IMR-90 (cell line): ENCODE results near the gene PDE6A. TPM values are rescaled to one million over a fixed set of nuclear protein-coding genes. Genes with fewer than 3 reads are reported as not detected.

Experiments
- ATAC-seq: fragments of 200-7000 bp; cut with Tn5 transposase; 2 replicates; pipeline ENCODE4 v1.9.1; 2020; ENCODE audit warnings: low read depth, mild to moderate bottlenecking, moderate library complexity
- BruUV-seq: library from RNA; stranded (reverse); fragments of 400-500 nt; replicated peaks from 2 replicates; lab custom pipeline; 2021; lab: Mats Ljungman, UMichigan
- CTCF ChIA-PET: fragments of 300-600 bp; formaldehyde crosslinking; extraction: SDS; loops from one replicate; lab custom pipeline; 2021; ENCODE audit warnings: antibody characterized with exemption; lab: Yijun Ruan, JAX
- POLR2A ChIA-PET: fragments of 300-600 bp; sonication (Branson Sonifier 250); formaldehyde crosslinking; loops from one replicate; lab custom pipeline; 2022; ENCODE audit warnings: antibody characterized with exemption; ENCODE audit not compliant: unreplicated experiment; lab: Charles Lee
- DNase-seq: peaks from one replicate; pipeline ENCODE4 v3.0.0; 2013
- H2AFZ ChIP-seq: replicated peaks from 2 replicates; pipeline ENCODE3; 2013; ENCODE audit warnings: low read length, mild to moderate bottlenecking; ENCODE audit not compliant: poor library complexity
- H2AK5ac ChIP-seq: 2 replicates; pipeline ENCODE4 v1.6.1; 2013; ENCODE audit warnings: low read depth, low read length, inconsistent platforms
- H2AK9ac ChIP-seq: replicated peaks from 2 replicates; pipeline ENCODE3; 2013; ENCODE audit warnings: mild to moderate bottlenecking, low read depth, low read length, moderate library complexity; ENCODE audit not compliant: poor library complexity
- H2BK120ac ChIP-seq: 2 replicates; pipeline ENCODE4 v1.6.1; 2013; ENCODE audit warnings: low read depth, low read length, inconsistent platforms
- H2BK15ac ChIP-seq: 3 replicates; pipeline ENCODE4 v1.6.1; 2013; ENCODE audit warnings: low read depth, low read length, inconsistent platforms
- H2BK20ac ChIP-seq: 2 replicates; pipeline ENCODE4 v1.6.1; 2013; ENCODE audit warnings: low read depth, mild to moderate bottlenecking, inconsistent platforms, low read length, moderate library complexity
- H2BK5ac ChIP-seq: 2 replicates; pipeline ENCODE4 v1.6.1; 2013; ENCODE audit warnings: mild to moderate bottlenecking, low read depth, low read length, inconsistent platforms; ENCODE audit not compliant: poor library complexity, severe bottlenecking
- H3K14ac ChIP-seq: replicated peaks from 2 replicates; pipeline ENCODE4 v1.6.1; 2013; ENCODE audit warnings: low read depth, low read length, inconsistent platforms
- H3K18ac ChIP-seq: 2 replicates; pipeline ENCODE4 v1.6.1; 2013; ENCODE audit warnings: low read depth, low read length, control low read depth
- H3K23ac ChIP-seq: 2 replicates; pipeline ENCODE4 v1.6.1; 2013; ENCODE audit warnings: low read depth, low read length, inconsistent platforms
- H3K27ac ChIP-seq: 2 replicates; pipeline ENCODE4 v1.5.1; 2013; ENCODE audit warnings: mild to moderate bottlenecking, control low read depth, low read length; ENCODE audit not compliant: insufficient read depth
- H3K27me3 ChIP-seq: 2 replicates; pipeline ENCODE4 v1.6.1; 2013; ENCODE audit warnings: low read length; ENCODE audit not compliant: control insufficient read depth, insufficient read depth
- H3K36me3 ChIP-seq: 2 replicates; pipeline ENCODE4 v1.6.1; 2013; ENCODE audit warnings: low read length, mixed read lengths; ENCODE audit not compliant: control insufficient read depth, insufficient read depth
- H3K4ac ChIP-seq: 2 replicates; pipeline ENCODE4 v1.6.1; 2013; ENCODE audit warnings: low read depth, low read length, inconsistent platforms
- H3K4me1 ChIP-seq: 2 replicates; pipeline ENCODE4 v1.6.1; 2013; ENCODE audit warnings: low read length, mixed read lengths; ENCODE audit not compliant: control insufficient read depth, insufficient read depth
- H3K4me2 ChIP-seq: 2 replicates; pipeline ENCODE4 v1.6.1; 2013; ENCODE audit warnings: low read depth, mild to moderate bottlenecking, control low read depth, low read length, moderate library complexity
- H3K4me3 ChIP-seq: 2 replicates; pipeline ENCODE4 v1.5.1; 2013; ENCODE audit warnings: low read depth, mild to moderate bottlenecking, control low read depth, low read length, moderate library complexity; ENCODE audit not compliant: insufficient read depth
- H3K56ac ChIP-seq: 2 replicates; pipeline ENCODE4 v1.6.1; 2013; ENCODE audit warnings: low read length, inconsistent platforms; ENCODE audit not compliant: insufficient read depth; ENCODE audit errors: extremely low read depth
- H3K79me1 ChIP-seq, 2 experiments: 2 replicates each; pipeline ENCODE4 v1.6.1; 2013; ENCODE audit warnings: low read length in 2 of 2, inconsistent platforms in 1 of 2, low read depth in 1 of 2
- H3K9ac ChIP-seq: 2 replicates; pipeline ENCODE4 v1.6.1; 2013; ENCODE audit warnings: low read depth, low read length, control low read depth
- H3K9me1 ChIP-seq: 2 replicates; pipeline ENCODE4 v1.6.1; 2013; ENCODE audit warnings: low read length, inconsistent platforms; ENCODE audit not compliant: insufficient read depth
- H3K9me3 ChIP-seq: 2 replicates; pipeline ENCODE4 v1.6.1; 2013; ENCODE audit warnings: low read length; ENCODE audit not compliant: control insufficient read depth, insufficient read depth
- H4K20me1 ChIP-seq: 2 replicates; pipeline ENCODE4 v1.6.1; 2013; ENCODE audit warnings: low read length, inconsistent platforms; ENCODE audit not compliant: insufficient read depth
- H4K5ac ChIP-seq: 2 replicates; pipeline ENCODE4 v1.6.1; 2013; ENCODE audit warnings: mild to moderate bottlenecking, low read depth, low read length, control low read depth
- H4K8ac ChIP-seq, 2 experiments: 2 replicates each; pipeline ENCODE4 v1.6.1; 2013; ENCODE audit warnings: low read depth in 2 of 2, low read length in 2 of 2, control low read depth in 1 of 2, inconsistent platforms in 1 of 2
- H4K91ac ChIP-seq: 2 replicates; pipeline ENCODE4 v1.6.1; 2013; ENCODE audit warnings: low read depth, low read length, inconsistent platforms; ENCODE audit not compliant: insufficient read depth
- BHLHE40 ChIP-seq: fragments of 150-350 bp; IDR thresholded peaks from 2 replicates; pipeline ENCODE4 v1.6.1; 2016; ENCODE audit warnings: mild to moderate bottlenecking, low read depth, low read length
- CEBPB ChIP-seq: IDR thresholded peaks from 2 replicates; pipeline ENCODE4 v1.6.1; 2012; ENCODE audit warnings: low read depth, low read length, improper control_type of control experiment
- CHD1 ChIP-seq: IDR thresholded peaks from 2 replicates; pipeline ENCODE4 v1.6.1; 2012; ENCODE audit warnings: low read depth, low read length, improper control_type of control experiment
- CTCF ChIP-seq: conservative IDR thresholded peaks from 2 replicates; pipeline ENCODE4 v1.5.1; 2012; ENCODE audit warnings: mild to moderate bottlenecking, low read depth, low read length, improper control_type of control experiment
- ELK1 ChIP-seq: fragments of 150-350 bp; IDR thresholded peaks from 2 replicates; pipeline ENCODE4 v1.6.1; 2016; ENCODE audit warnings: low read depth, mild to moderate bottlenecking, low read length, moderate library complexity, borderline replicate concordance
- FOS ChIP-seq: fragments of 150-350 bp; IDR thresholded peaks from 2 replicates; pipeline ENCODE4 v1.6.1; 2016; ENCODE audit warnings: low read depth, low read length
- MAFK ChIP-seq: IDR thresholded peaks from 2 replicates; pipeline ENCODE4 v1.6.1; 2012; ENCODE audit warnings: low read depth, low read length, improper control_type of control experiment
- MAZ ChIP-seq: IDR thresholded peaks from 2 replicates; pipeline ENCODE4 v1.6.1; 2012; ENCODE audit warnings: low read depth, mild to moderate bottlenecking, low read length, improper control_type of control experiment, moderate library complexity, borderline replicate concordance
- NFE2L2 ChIP-seq: fragments of 150-350 bp; IDR thresholded peaks from 2 replicates; pipeline ENCODE4 v1.6.1; 2016; ENCODE audit warnings: low read depth, mild to moderate bottlenecking, low read length
- POLR2A ChIP-seq: IDR thresholded peaks from 2 replicates; pipeline ENCODE4 v1.6.1; 2012; ENCODE audit warnings: mild to moderate bottlenecking, low read depth, low read length
- RAD21 ChIP-seq: IDR thresholded peaks from 2 replicates; pipeline ENCODE4 v1.6.1; 2012; ENCODE audit warnings: low read length, improper control_type of control experiment
- RCOR1 ChIP-seq: IDR thresholded peaks from 2 replicates; pipeline ENCODE4 v1.6.1; 2012; ENCODE audit warnings: mild to moderate bottlenecking, low read length, improper control_type of control experiment; ENCODE audit not compliant: insufficient replicate concordance
- RFX5 ChIP-seq: IDR thresholded peaks from 2 replicates; pipeline ENCODE4 v1.8.0; 2012; ENCODE audit warnings: low read depth, mild to moderate bottlenecking, low read length, moderate library complexity
- SMC3 ChIP-seq: fragments of 150-350 bp; IDR thresholded peaks from 2 replicates; pipeline ENCODE4 v1.6.1; 2016; ENCODE audit warnings: low read depth, mild to moderate bottlenecking, antibody characterized with exemption, low read length, moderate library complexity
- USF2 ChIP-seq: fragments of 150-350 bp; IDR thresholded peaks from 2 replicates; pipeline ENCODE4 v1.6.1; 2017; ENCODE audit warnings: mild to moderate bottlenecking, antibody characterized with exemption, low read length, low read depth
- WGBS, 2 experiments: methylation state at CpG; one replicate each; pipeline versions ENCODE4 v1.1.5 to v1.1.7; 2013; ENCODE audit warnings: missing lambda C conversion rate in 2 of 2; ENCODE audit not compliant: insufficient read length in 1 of 2; ENCODE audit errors: extremely low coverage in 2 of 2; 5-methylcytosine and 5-hydroxymethylcytosine counted together
- dilution Hi-C: fragments of 300-500 bp; cut with HindIII; formaldehyde crosslinking; loops from one replicate; pipeline ENCODE4 v1.14.3; 2018; ENCODE audit warnings: low sequenced_read_pairs; ENCODE audit not compliant: unreplicated experiment
- in situ Hi-C: fragments of 300-500 bp; cut with MboI; formaldehyde crosslinking; loops from 3 replicates; pipeline ENCODE4 v1.14.3; 2019; ENCODE audit warnings: low sequenced_read_pairs, inconsistent platforms, mixed read lengths
- intact Hi-C: fragments of 100-400 bp; cut with micrococcal nuclease; formaldehyde crosslinking; loops from 2 replicates; pipeline ENCODE4 v1.10.0; 2022
- polyA plus RNA-seq, 3 experiments: library from polyadenylated mRNA; depleted of rRNA; stranded (reverse); fragments of >200 nt; gene quantifications; 2 replicates each; pipeline ENCODE4 v1.2.3, GENCODE V29; 2012; ENCODE audit warnings: low replicate concordance in 1 of 3
- total RNA-seq: library from RNA; depleted of rRNA; stranded (reverse); fragments of >200 nt; gene quantifications from 2 replicates; pipeline ENCODE4 v1.2.3, GENCODE V29; 2012

The PDE6A gene
- total and polyA plus RNA-seq, 2 of the 4 experiments (the other 2 are of a cell fraction) = not detected

GRCh38 chr5:149935431-149935901, 9.1 kb downstream of the PDE6A start:
- H3K36me3 ChIP-seq = no peaks in the 10 kb centered on the region
- H3K4me1 ChIP-seq = peaks cover 10% of the 10 kb centered on the region
- intact Hi-C loops = no loop called here
- in situ Hi-C loops = no loop called here
- TF ChIP-seq RAD21 (no peak), FOS (no peak), CHD1 (no peak), SMC3 (no peak), USF2 (no peak), RCOR1 (no peak), ELK1 (no peak), MAFK (no peak), BHLHE40 (no peak), CEBPB (no peak), MAZ (no peak), NFE2L2 (no peak), CTCF (no peak), POLR2A (no peak), RFX5 (no peak)
- H3K79me1 ChIP-seq = no peaks in the 10 kb centered on the region
- no peak overlapping the region for H2AK9ac ChIP-seq
- H3K27ac ChIP-seq = no peak overlapping the region
- no peak overlapping the region for H2BK20ac ChIP-seq
- no peak overlapping the region for H3K4me3 ChIP-seq
- WGBS, 2 experiments = no CpG with 5 or more reads among the region's 8 CpGs
- no peak overlapping the region for H3K9ac ChIP-seq
- ChIA-PET POLR2A (no interaction called here), CTCF (interaction anchor here (0.6 kb wide), 1 partner anchor 26 kb away, joined by 5 read pairs; no protein-coding TSS in a partner anchor)
- H3K9me3 ChIP-seq = no peaks in the 10 kb centered on the region
- no peak overlapping the region for H2AK5ac ChIP-seq
- H2AFZ ChIP-seq = no peak overlapping the region
- no peak overlapping the region for H3K18ac ChIP-seq
- H2BK120ac ChIP-seq = no peak overlapping the region
- H4K8ac ChIP-seq = no peak overlapping the region
- no peaks in the 10 kb centered on the region for H4K20me1 ChIP-seq
- DNase-seq (no peak), ATAC-seq (no peak)
- no peak overlapping the region for H3K4me2 ChIP-seq
- no peak overlapping the region for H3K23ac ChIP-seq
- BruUV-seq = no TSS peak
- H4K5ac ChIP-seq = no peak overlapping the region
- H3K4ac ChIP-seq = no peak overlapping the region
- no peak overlapping the region for H3K14ac ChIP-seq
- dilution Hi-C loops = no loop called here
- no peak overlapping the region for H2BK5ac ChIP-seq
- peaks cover 11% of the 10 kb centered on the region for H3K27me3 ChIP-seq
- H3K56ac ChIP-seq = no peak overlapping the region
- peaks cover 20% of the 10 kb centered on the region for H3K9me1 ChIP-seq
- H4K91ac ChIP-seq = no peak overlapping the region
- H2BK15ac ChIP-seq = no peak overlapping the region
